Left ventricle myocardium inferior (tissue), 1 donor: ENCODE data around the gene CECR2. TPM values are rescaled to one million over a fixed set of nuclear protein-coding genes. Genes with fewer than 3 reads are reported as not detected.
A peak's percentile ranks its signal among the peaks of the same experiment; 100 is the strongest.

ENCODE experiments used
- DNase-seq: peaks from one replicate; pipeline ENCODE4 v3.0.0-alpha.2; 2020
- H3K27ac ChIP-seq: fragments of 200-600 bp; replicated peaks from 2 replicates; pipeline ENCODE4 v1.8.0; 2021
- H3K27me3 ChIP-seq: fragments of 200-600 bp; 2 replicates; pipeline ENCODE4 v1.8.0; 2021; ENCODE audit warnings: low read depth
- H3K36me3 ChIP-seq: fragments of 200-600 bp; 2 replicates; pipeline ENCODE4 v1.8.0; 2021
- H3K4me1 ChIP-seq: fragments of 200-600 bp; 2 replicates; pipeline ENCODE4 v1.8.0; 2021
- H3K4me3 ChIP-seq: fragments of 200-600 bp; 2 replicates; pipeline ENCODE4 v1.8.0; 2021; ENCODE audit warnings: mild to moderate bottlenecking, moderate library complexity
- H3K9me3 ChIP-seq: fragments of 200-600 bp; replicated peaks from 2 replicates; pipeline ENCODE4 v1.8.0; 2021
- CTCF ChIP-seq: fragments of 200-600 bp; IDR thresholded peaks from 2 replicates; pipeline ENCODE4 v1.8.0; 2021; ENCODE audit warnings: antibody characterized with exemption, mild to moderate bottlenecking, borderline replicate concordance
- intact Hi-C: fragments of 100-400 bp; cut with micrococcal nuclease; formaldehyde crosslinking; loops from one replicate; pipeline ENCODE4 v1.11.0; 2022
- total RNA-seq: library from RNA; stranded (reverse); fragmentation: NEBNext Ultra II Directional; extraction: Animal tissue kit (Norgen Biotek cat#: 25700); gene quantifications from one replicate; pipeline ENCODE4 v1.2.1, GENCODE V29; 2021
- donor health status: DM: no; HTN: yes; CAD: no; lungs with severe emphysema.

CECR2 gene
- total RNA-seq, 1 donor from 2014 or later: 3.1 TPM

GRCh38 chr22:17540481-17540880 is 171.2 kb downstream of the CECR2 start:
- H3K27me3 ChIP-seq: no peaks in the 10 kb centered on the region
- peak; percentile 27 for TF ChIP-seq CTCF
- peaks cover 39% of the 10 kb centered on the region for H3K36me3 ChIP-seq
- H3K27ac ChIP-seq: no peak overlapping the region
- no peaks in the 10 kb centered on the region for H3K9me3 ChIP-seq
- DNase-seq: no peak
- intact Hi-C loops: no loop called here
- H3K4me3 ChIP-seq: no peak overlapping the region
- no peaks in the 10 kb centered on the region for H3K4me1 ChIP-seq

- Histone ChIP-seq H3K9me3 (no peaks in the 10 kb centered on the region), H3K27me3 (no peaks in the 10 kb centered on the region), H3K27ac (no peak overlapping the region), H3K36me3 (peaks cover 39% of the 10 kb centered on the region), H3K4me1 (no peaks in the 10 kb centered on the region), H3K4me3 (no peak overlapping the region)
- intact Hi-C loops: no loop called here
- TF ChIP-seq CTCF: no peak
- DNase-seq: no peak
Measured at GRCh38 chr22:17541476-17541875, 172.2 kb downstream of the CECR2 start.

- H3K27me3 ChIP-seq: no peaks in the 10 kb centered on the region
- H3K4me1 ChIP-seq: no peaks in the 10 kb centered on the region
- intact Hi-C loops: no loop called here
- peaks cover 34% of the 10 kb centered on the region for H3K36me3 ChIP-seq
- DNase-seq: no peak
- H3K9me3 ChIP-seq: no peaks in the 10 kb centered on the region
- H3K4me3 ChIP-seq: no peak overlapping the region
- no peak overlapping the region for H3K27ac ChIP-seq
- no peak for TF ChIP-seq CTCF
Measured at GRCh38 chr22:17542452-17542851, 173.2 kb downstream of the CECR2 start.

GRCh38 chr22:17548010-17548755 is 178.9 kb downstream of the CECR2 start:
- intact Hi-C loops: no loop called here
- Histone ChIP-seq H3K4me3 (no peak overlapping the region), H3K4me1 (peaks cover 20% of the 10 kb centered on the region), H3K9me3 (no peaks in the 10 kb centered on the region), H3K36me3 (peaks cover 14% of the 10 kb centered on the region), H3K27me3 (no peaks in the 10 kb centered on the region), H3K27ac (no peak overlapping the region)
- DNase-seq: no peak
- no peak for TF ChIP-seq CTCF

- no peak overlapping the region for H3K27ac ChIP-seq
- peaks cover 14% of the 10 kb centered on the region for H3K36me3 ChIP-seq
- no peaks in the 10 kb centered on the region for H3K9me3 ChIP-seq
- H3K27me3 ChIP-seq: no peaks in the 10 kb centered on the region
- intact Hi-C loops: no loop called here
- no peak for DNase-seq
- H3K4me3 ChIP-seq: no peak overlapping the region
- H3K4me1 ChIP-seq: peaks cover 24% of the 10 kb centered on the region
- no peak for TF ChIP-seq CTCF
Measured at GRCh38 chr22:17548756-17549035, 179.4 kb downstream of the CECR2 start.

- Histone ChIP-seq H3K4me3 (no peak overlapping the region), H3K27ac (no peak overlapping the region), H3K9me3 (no peaks in the 10 kb centered on the region), H3K36me3 (peaks cover 14% of the 10 kb centered on the region), H3K27me3 (no peaks in the 10 kb centered on the region), H3K4me1 (peaks cover 24% of the 10 kb centered on the region)
- no peak for DNase-seq
- intact Hi-C loops: no loop called here
- TF ChIP-seq CTCF: no peak
Measured at GRCh38 chr22:17549183-17549582, 179.9 kb downstream of the CECR2 start.
